A204.1 (cell line): Measurements from ENCODE around the gene FAM50B.
"Not testable (repeated sequence)": the region's sequence is repeated elsewhere in the genome, so short reads cannot be mapped to it uniquely, and the experiment has no call there.

ENCODE experiments used
- FAIRE-seq: peaks from 2 replicates; lab custom pipeline; 2012; peaks lifted over from hg19 to GRCh38; lab: Jason Lieb, UNC

The FAM50B gene

GRCh38 chr6:3849681-3850450 is 693 bp downstream of the FAM50B start:
- no peak for FAIRE-seq

- no peak for FAIRE-seq
Observed at GRCh38 chr6:3850451-3851203, 1.5 kb downstream of the FAM50B start.

- peak; percentile 48 for FAIRE-seq
Observed at GRCh38 chr6:3851839-3852238, 2.7 kb downstream of the FAM50B start.

- no peak for FAIRE-seq
Observed at GRCh38 chr6:3852391-3852790, 3.2 kb downstream of the FAM50B start.

GRCh38 chr6:3855866-3856265 is 6.7 kb downstream of the FAM50B start:
- FAIRE-seq, result no peak

GRCh38 chr6:3856576-3856975 is 7.4 kb downstream of the FAM50B start:
- FAIRE-seq, result no peak

- FAIRE-seq, result no peak
Observed at GRCh38 chr6:3857468-3858456, 8.6 kb downstream of the FAM50B start.

- no peak for FAIRE-seq
Observed at GRCh38 chr6:3859878-3860552, 10.8 kb downstream of the FAM50B start.

GRCh38 chr6:3861424-3861823 is 12.3 kb downstream of the FAM50B start:
- no peak for FAIRE-seq

GRCh38 chr6:3862038-3862437 is 12.9 kb downstream of the FAM50B start:
- FAIRE-seq, result no peak

- FAIRE-seq, result not testable (repeated sequence)
Observed at GRCh38 chr6:3863322-3863721, 14.1 kb downstream of the FAM50B start.

GRCh38 chr6:3865463-3865862 is 16.3 kb downstream of the FAM50B start:
- no peak for FAIRE-seq

GRCh38 chr6:3867641-3868502 is 18.7 kb downstream of the FAM50B start:
- no peak for FAIRE-seq

GRCh38 chr6:3868544-3868943 is 19.4 kb downstream of the FAM50B start:
- FAIRE-seq, result no peak

GRCh38 chr6:3869284-3869631 is 20.1 kb downstream of the FAM50B start:
- FAIRE-seq, result no peak

GRCh38 chr6:3869632-3870527 is 20.7 kb downstream of the FAM50B start:
- no peak for FAIRE-seq

- FAIRE-seq, result no peak
Observed at GRCh38 chr6:3870528-3870925, 21.4 kb downstream of the FAM50B start.

GRCh38 chr6:3871515-3871914 is 22.3 kb downstream of the FAM50B start:
- FAIRE-seq, result no peak

GRCh38 chr6:3871939-3872338 is 22.8 kb downstream of the FAM50B start:
- no peak for FAIRE-seq

GRCh38 chr6:3872370-3872854 is 23.2 kb downstream of the FAM50B start:
- FAIRE-seq, result no peak
